Esophagus muscularis mucosa (tissue), 4 donors: ENCODE results near the gene UBD. TPM values are rescaled to one million over a fixed set of nuclear protein-coding genes. Genes with fewer than 3 reads are reported as not detected.

Experiments used
- DNase-seq: peaks from one replicate; pipeline ENCODE4 v3.0.0-alpha.2; 2017; ENCODE audit errors: extremely low spot score
- H3K27ac ChIP-seq, 4 donors: fragments of 200-600 bp; sonication (generic); replicated peaks in 1 of 4; 1 replicate in 3 of 4; 2 replicates in 1 of 4; pipeline ENCODE4 v1.5.1; 2016 to 2019; ENCODE audit warnings: mild to moderate bottlenecking in 1 of 4
- H3K27me3 ChIP-seq, 4 donors: fragments of 200-600 bp; sonication (generic); one replicate each; pipeline versions ENCODE4 v1.5.1 to v1.6.0; 2016 to 2019
- H3K36me3 ChIP-seq, 4 donors: fragments of 200-600 bp; sonication (generic); one replicate each; pipeline ENCODE4 v1.5.1; 2016 to 2019
- H3K4me1 ChIP-seq, 4 donors: fragments of 200-600 bp; sonication (generic); one replicate each; pipeline ENCODE4 v1.5.1; 2016 to 2019
- H3K4me3 ChIP-seq, 4 donors: fragments of 200-600 bp; sonication (generic); 1 replicate in 2 of 4; 2 replicates in 2 of 4; pipeline ENCODE4 v1.5.1; 2016 to 2019; ENCODE audit warnings: mild to moderate bottlenecking in 4 of 4, moderate library complexity in 1 of 4
- H3K9me3 ChIP-seq, 4 donors: fragments of 200-600 bp; sonication (generic); 1 replicate in 3 of 4; 2 replicates in 1 of 4; pipeline ENCODE4 v1.5.1; 2016 to 2019
- CTCF ChIP-seq, 3 experiments: fragments of 200-600 bp in 2 of 3; fragments of 450-650 bp in 1 of 3; sonication (generic) in 2 of 3; IDR thresholded peaks; one replicate each; pipeline ENCODE4 v1.5.1; 2017 to 2019; ENCODE audit warnings: antibody characterized with exemption in 3 of 3, mild to moderate bottlenecking in 2 of 3, moderate library complexity in 1 of 3
- EP300 ChIP-seq: sonication (generic); formaldehyde crosslinking; IDR thresholded peaks from one replicate; pipeline ENCODE4 v1.6.1; 2017; ENCODE audit warnings: antibody characterized with exemption
- POLR2A ChIP-seq: fragments of 450-650 bp; IDR thresholded peaks from one replicate; pipeline ENCODE4 v1.6.1; 2017; ENCODE audit warnings: antibody characterized with exemption, moderate library complexity, mild to moderate bottlenecking, low read depth
- POLR2AphosphoS5 ChIP-seq, 2 donors: sonication (generic); formaldehyde crosslinking; IDR thresholded peaks; one replicate each; pipeline ENCODE4 v1.6.1; 2017; ENCODE audit warnings: antibody characterized with exemption in 2 of 2
- WGBS: methylation state at CpG from one replicate; pipeline ENCODE4 v1.1.5; 2018; 5-methylcytosine and 5-hydroxymethylcytosine counted together
- intact Hi-C: fragments of 100-400 bp; cut with DNase I; formaldehyde crosslinking; loops from one replicate; pipeline ENCODE4 v1.15.1; 2023
- total RNA-seq, 4 donors: library from RNA; depleted of rRNA; stranded (reverse); fragments of >200 nt; gene quantifications; one replicate each; pipeline versions ENCODE4 v1.1.0 to v1.2.1, GENCODE V29; 2016

Gene UBD
- total RNA-seq, 4 donors from 2014 or later: 0.50 TPM; not detected in 3

GRCh38 chr6:29529956-29530355 is 29.6 kb downstream of the UBD start:
- no peaks in the 10 kb centered on the region for H3K4me1 ChIP-seq
- 89% methylated on average over 3 of the region's 3 CpGs for WGBS
- TF ChIP-seq POLR2A (no peak), POLR2AphosphoS5 (IDR thresholded peaks at IDR 0.05) (no peak), CTCF (IDR thresholded peaks at IDR 0.05) (no peak), EP300 (no peak)
- peak; percentile 21 for DNase-seq
- H3K4me3 ChIP-seq: no peak overlapping the region
- no peaks in the 10 kb centered on the region for H3K27me3 ChIP-seq
- H3K9me3 ChIP-seq: no peaks in the 10 kb centered on the region
- no peak overlapping the region for H3K27ac ChIP-seq
- no peaks in the 10 kb centered on the region for H3K36me3 ChIP-seq
- intact Hi-C loops: no loop called here

GRCh38 chr6:29528988-29529560 is 30.5 kb downstream of the UBD start:
- intact Hi-C loops: no loop called here
- Histone ChIP-seq H3K27ac (no peak overlapping the region), H3K4me3 (no peak overlapping the region), H3K4me1 (no peaks in the 10 kb centered on the region), H3K36me3 (no peaks in the 10 kb centered on the region), H3K9me3 (no peaks in the 10 kb centered on the region), H3K27me3 (no peaks in the 10 kb centered on the region)
- TF ChIP-seq EP300: no peak
- TF ChIP-seq POLR2A: no peak
- no peak for TF ChIP-seq CTCF (IDR thresholded peaks at IDR 0.05)
- TF ChIP-seq POLR2AphosphoS5 (IDR thresholded peaks at IDR 0.05): no peak
- no CpG with 5 or more reads among the region's 2 CpGs for WGBS
- DNase-seq: peak; percentile 80

- H3K4me3 ChIP-seq: no peak overlapping the region
- WGBS: 96% methylated on average over 5 of the region's 5 CpGs
- no peaks in the 10 kb centered on the region for H3K36me3 ChIP-seq
- H3K27ac ChIP-seq: no peak overlapping the region
- H3K4me1 ChIP-seq: no peaks in the 10 kb centered on the region
- no peaks in the 10 kb centered on the region for H3K27me3 ChIP-seq
- peak; percentile 88 for DNase-seq
- no peak for TF ChIP-seq CTCF (IDR thresholded peaks at IDR 0.05)
- TF ChIP-seq EP300: no peak
- TF ChIP-seq POLR2A: no peak
- no peak for TF ChIP-seq POLR2AphosphoS5 (IDR thresholded peaks at IDR 0.05)
- H3K9me3 ChIP-seq: no peaks in the 10 kb centered on the region
- intact Hi-C loops: no loop called here
Measured at GRCh38 chr6:29528300-29528931, 31.1 kb downstream of the UBD start.

GRCh38 chr6:29527564-29527963 is 32.0 kb downstream of the UBD start:
- H3K36me3 ChIP-seq: no peaks in the 10 kb centered on the region
- intact Hi-C loops: no loop called here
- TF ChIP-seq POLR2A (no peak), POLR2AphosphoS5 (IDR thresholded peaks at IDR 0.05) (no peak), CTCF (IDR thresholded peaks at IDR 0.05) (no peak), EP300 (no peak)
- no peaks in the 10 kb centered on the region for H3K27me3 ChIP-seq
- H3K27ac ChIP-seq: no peak overlapping the region
- H3K4me1 ChIP-seq: no peaks in the 10 kb centered on the region
- no peaks in the 10 kb centered on the region for H3K9me3 ChIP-seq
- DNase-seq: peak; percentile 79
- no peak overlapping the region for H3K4me3 ChIP-seq
- 60% methylated on average over 2 of the region's 2 CpGs for WGBS

- H3K27me3 ChIP-seq: no peaks in the 10 kb centered on the region
- intact Hi-C loops: no loop called here
- 74% methylated on average over 1 of the region's 1 CpG for WGBS
- H3K27ac ChIP-seq: no peak overlapping the region
- no peak for DNase-seq
- no peaks in the 10 kb centered on the region for H3K36me3 ChIP-seq
- TF ChIP-seq CTCF (IDR thresholded peaks at IDR 0.05) (no peak), POLR2A (no peak), EP300 (no peak), POLR2AphosphoS5 (IDR thresholded peaks at IDR 0.05) (no peak)
- H3K9me3 ChIP-seq: no peaks in the 10 kb centered on the region
- H3K4me1 ChIP-seq: no peaks in the 10 kb centered on the region
- H3K4me3 ChIP-seq: no peak overlapping the region
Measured at GRCh38 chr6:29527126-29527525, 32.4 kb downstream of the UBD start.
